ENCODE results near the gene NUCB2.
A peak's percentile ranks its signal among the peaks of the same experiment; 100 is the strongest.

- no peak for TF ChIP-seq ZNF687 (IDR thresholded peaks at IDR 0.05)
- no peak for TF ChIP-seq TCF12 (IDR thresholded peaks at IDR 0.05; ENCODE audit: low read depth, low read length)
- no peak for TF ChIP-seq CTCF (IDR thresholded peaks at IDR 0.05 in 2 of 3, conservative IDR thresholded peaks at IDR 0.05 in 1 of 3; ENCODE audit: control insufficient read depth in 2 of 3, extremely low read depth in 1 of 3, insufficient read depth in 1 of 3, low read depth in 3 of 3, low read length in 3 of 3)
- no peak for TF ChIP-seq CHD1 (IDR thresholded peaks at IDR 0.05; ENCODE audit: low read depth, low read length)
- peak in 1 of 2 experiments; percentile 50; a peak in 1 of 3 replicates for TF ChIP-seq EGR1 (IDR thresholded peaks at IDR 0.05; ENCODE audit: borderline replicate concordance in 1 of 2, low read depth in 2 of 2, low read length in 2 of 2)
- no peak for TF ChIP-seq MYC (IDR thresholded peaks at IDR 0.05; ENCODE audit: insufficient read depth, insufficient read length, insufficient replicate concordance, low read length, severe bottlenecking)
- no peak for TF ChIP-seq IRF3 (IDR thresholded peaks at IDR 0.05)
- no peak for TF ChIP-seq EP300 (IDR thresholded peaks at IDR 0.05; ENCODE audit: borderline replicate concordance in 1 of 2, control insufficient read depth in 1 of 2, low read depth in 2 of 2, low read length in 2 of 2)
- TF ChIP-seq ZNF622 (IDR thresholded peaks at IDR 0.05) = no peak
- no peak for TF ChIP-seq POLR2A (IDR thresholded peaks at IDR 0.05; ENCODE audit: low read depth, low read length)
- no peak for TF ChIP-seq RELA (IDR thresholded peaks at IDR 0.05; ENCODE audit: borderline replicate concordance, partially characterized antibody)
- no peak for TF ChIP-seq MEF2B (IDR thresholded peaks at IDR 0.05; ENCODE audit: partially characterized antibody, poor library complexity, severe bottlenecking)
- no peak for TF ChIP-seq EZH2 (IDR thresholded peaks at IDR 0.05; ENCODE audit: borderline replicate concordance, control insufficient read depth, low read depth, low read length)
These were observed 75.1 kb downstream of the NUCB2 start, which contains the start of gene NCR3LG1 for GRCh38 chr11:17351510-17352176.

Measured in GM12878 (cell line).